ENCODE results near the gene HRH2. TPM values are rescaled to one million over a fixed set of nuclear protein-coding genes. Genes with fewer than 3 reads are reported as not detected.

HRH2 gene
- total RNA-seq, 2 donors from 2014 or later, result 2.5 to 3.2 TPM

DNA sequence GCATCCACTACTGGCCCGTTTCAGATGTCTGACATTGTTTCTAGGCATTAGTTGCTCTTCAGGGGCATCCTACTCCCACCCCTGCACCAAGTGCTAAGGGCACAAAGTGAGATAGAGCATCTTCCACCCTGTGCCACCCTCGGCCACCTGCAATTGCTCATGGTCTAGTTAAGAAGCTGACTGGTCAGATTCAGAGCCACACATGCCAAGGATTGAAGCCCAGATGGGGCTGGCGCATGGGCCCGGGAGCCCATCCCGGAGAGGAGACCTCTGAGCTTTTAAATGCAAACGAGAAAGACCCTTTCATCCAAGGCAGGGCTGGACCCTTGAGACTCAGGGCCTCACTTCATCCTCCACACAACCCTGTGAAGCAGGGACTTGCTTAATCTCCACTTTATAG lies 28.5 kb downstream of the HRH2 start:
- no peak overlapping the region for H3K27ac Mint-ChIP-seq
- H3K4me3 Mint-ChIP-seq, result no peak overlapping the region
- DNase-seq (ENCODE audit: low spot score), result no peak
- peaks cover 11 to 15% of the 10 kb centered on the region in 2 donors for H3K27me3 Mint-ChIP-seq
- H3K4me1 Mint-ChIP-seq (ENCODE audit: low read depth in 2 of 2), result no peaks in the 10 kb centered on the region
- H3K36me3 Mint-ChIP-seq, result no peaks in the 10 kb centered on the region
- no peaks in the 10 kb centered on the region for H3K9me3 Mint-ChIP-seq
- no peak for ATAC-seq

DNA sequence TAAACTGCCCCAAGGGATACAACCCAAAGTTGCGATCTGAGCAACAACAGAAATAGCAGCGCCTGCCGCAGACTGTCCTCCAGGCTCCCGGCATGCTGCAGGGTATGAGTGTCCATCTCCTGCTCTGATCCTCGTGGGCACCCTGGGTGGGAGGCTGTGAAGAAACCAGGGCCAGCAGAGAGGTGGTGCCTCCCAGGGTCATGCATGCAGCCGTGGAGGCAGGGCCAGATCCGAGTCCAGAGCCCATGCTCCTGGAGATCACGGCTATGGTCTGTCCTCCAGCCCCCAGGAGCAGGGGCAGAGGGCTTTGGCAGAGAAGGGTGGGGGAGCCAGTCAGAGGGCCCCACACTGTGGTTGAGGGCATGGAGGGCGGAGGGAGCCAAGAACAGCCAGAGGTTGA lies 29.0 kb downstream of the HRH2 start:
- H3K4me3 Mint-ChIP-seq, result no peak overlapping the region
- H3K27ac Mint-ChIP-seq, result no peak overlapping the region
- H3K27me3 Mint-ChIP-seq, result peaks cover 11 to 15% of the 10 kb centered on the region in 2 donors
- no peaks in the 10 kb centered on the region for H3K4me1 Mint-ChIP-seq (ENCODE audit: low read depth in 2 of 2)
- no peaks in the 10 kb centered on the region for H3K9me3 Mint-ChIP-seq
- no peaks in the 10 kb centered on the region for H3K36me3 Mint-ChIP-seq
- ATAC-seq (no peak), DNase-seq (ENCODE audit: low spot score) (no peak)

DNA sequence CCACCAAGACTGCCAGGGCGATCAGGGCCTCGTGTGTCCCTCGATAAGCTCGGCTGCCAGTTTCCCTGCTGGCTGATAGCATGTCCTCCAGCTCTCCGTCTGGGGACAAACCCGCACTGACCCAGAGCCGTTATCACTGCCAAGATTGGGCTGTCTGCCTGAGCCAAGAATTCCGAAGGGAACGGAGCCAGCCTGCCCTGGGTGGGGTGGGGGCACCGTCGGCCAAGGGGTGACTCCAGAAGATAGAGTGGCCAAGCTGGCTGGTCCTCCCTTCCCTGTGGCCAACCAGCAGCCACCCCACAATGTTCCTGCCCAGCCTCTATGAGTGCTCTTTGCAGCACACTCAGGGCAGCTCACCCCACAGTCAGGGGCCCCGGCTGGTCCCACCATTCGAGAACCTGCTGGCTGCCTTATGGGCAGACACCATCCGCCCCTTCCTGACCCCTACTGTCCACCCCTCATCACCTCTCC lies 29.4 kb downstream of the HRH2 start:
- ATAC-seq (peak in 1 of 2 donors; percentile 2), DNase-seq (ENCODE audit: low spot score) (no peak)
- Mint-ChIP-seq H3K4me3 (no peak overlapping the region), H3K27ac (no peak overlapping the region), H3K4me1 (ENCODE audit: low read depth in 2 of 2) (no peaks in the 10 kb centered on the region), H3K27me3 (peaks cover 11 to 15% of the 10 kb centered on the region in 2 donors), H3K36me3 (no peaks in the 10 kb centered on the region), H3K9me3 (no peaks in the 10 kb centered on the region)

DNA sequence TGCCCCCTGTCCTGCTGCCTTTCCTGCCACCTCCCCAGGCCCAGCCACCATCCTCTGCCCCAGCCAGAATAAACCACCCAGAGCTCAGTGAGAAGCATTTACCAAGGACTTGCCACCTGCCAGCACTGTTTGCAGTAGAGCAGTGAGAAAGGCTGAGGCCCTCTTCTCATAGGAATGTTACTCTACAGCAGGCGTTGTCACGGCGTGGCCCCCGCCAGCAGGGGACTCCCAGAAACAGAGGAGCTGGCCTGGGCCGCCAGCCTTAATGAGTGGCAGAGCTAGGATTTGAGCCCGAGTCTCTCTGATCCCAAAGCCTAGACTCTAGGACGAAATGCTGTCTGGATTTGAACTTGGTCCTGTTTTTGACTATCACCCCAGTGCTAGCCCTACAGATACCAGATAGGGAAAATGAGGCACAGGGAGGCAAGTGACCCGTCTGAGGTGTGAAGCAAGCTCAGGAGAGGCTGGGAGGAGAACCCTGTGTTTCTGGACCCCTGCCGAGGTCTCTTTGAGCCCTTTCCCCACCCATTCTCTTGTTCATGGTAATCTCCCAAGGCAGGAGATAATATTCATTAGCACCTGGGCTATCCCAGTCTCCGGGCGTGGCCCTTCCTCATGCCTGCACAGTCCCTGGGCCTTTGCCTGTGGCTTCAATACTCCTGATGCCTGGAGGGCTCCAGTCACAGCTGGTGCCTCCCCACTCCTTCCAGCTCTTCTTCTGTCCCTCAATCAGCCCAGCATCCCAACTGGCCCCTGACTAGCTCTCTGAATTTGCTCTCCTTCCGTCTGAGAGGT lies 30.7 kb downstream of the HRH2 start:
- no peak for ATAC-seq
- H3K4me3 Mint-ChIP-seq, result no peak overlapping the region
- H3K36me3 Mint-ChIP-seq, result no peaks in the 10 kb centered on the region
- no peak overlapping the region for H3K27ac Mint-ChIP-seq
- peaks cover 11 to 15% of the 10 kb centered on the region in 2 donors for H3K27me3 Mint-ChIP-seq
- H3K9me3 Mint-ChIP-seq, result no peaks in the 10 kb centered on the region
- no peak for DNase-seq (ENCODE audit: low spot score)
- no peaks in the 10 kb centered on the region for H3K4me1 Mint-ChIP-seq (ENCODE audit: low read depth in 2 of 2)

DNA sequence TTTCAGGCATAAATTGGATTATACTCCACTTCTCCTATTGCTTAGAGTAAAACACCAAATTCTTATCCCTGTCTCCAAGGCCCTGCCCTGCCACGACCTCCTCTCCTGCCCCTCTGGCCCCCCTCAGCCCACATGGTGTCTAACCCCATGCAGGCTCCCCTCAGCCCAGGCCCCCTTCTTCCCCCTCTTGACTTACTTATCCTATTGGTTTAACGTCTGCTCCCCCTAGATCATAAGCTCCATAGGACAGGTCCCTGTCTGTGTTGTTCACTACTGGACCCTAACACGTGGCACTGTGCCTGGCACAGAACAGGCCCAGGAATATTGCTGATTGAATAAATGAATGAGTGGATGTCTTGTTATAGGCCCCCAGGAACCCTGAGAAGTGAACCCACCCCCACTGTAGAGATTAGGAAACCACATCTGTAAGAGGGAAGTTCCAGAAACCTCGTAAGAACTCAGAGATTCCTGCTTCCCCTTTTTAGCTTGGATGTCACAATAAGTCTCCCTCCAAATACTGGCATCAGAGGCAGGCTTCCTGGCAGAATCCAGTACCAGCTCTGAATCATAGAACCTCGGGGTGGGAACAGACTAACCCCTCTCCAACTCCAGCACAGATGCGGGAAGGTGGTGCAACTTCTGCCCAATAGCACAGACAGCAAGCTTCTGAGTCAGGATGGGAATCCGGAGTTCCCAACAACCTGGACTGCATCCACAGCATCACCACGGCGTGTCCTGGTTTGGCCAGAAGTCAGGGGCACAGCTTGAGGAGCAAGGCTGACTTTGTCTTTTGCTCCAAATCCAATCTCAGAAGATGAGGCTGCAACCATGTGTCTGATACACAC lies 31.5 kb downstream of the HRH2 start:
- Mint-ChIP-seq H3K27ac (no peak overlapping the region), H3K4me3 (no peak overlapping the region), H3K9me3 (no peaks in the 10 kb centered on the region), H3K4me1 (ENCODE audit: low read depth in 2 of 2) (no peaks in the 10 kb centered on the region), H3K36me3 (no peaks in the 10 kb centered on the region), H3K27me3 (peaks cover 11 to 18% of the 10 kb centered on the region in 2 donors)
- ATAC-seq (no peak), DNase-seq (ENCODE audit: low spot score) (no peak)

DNA sequence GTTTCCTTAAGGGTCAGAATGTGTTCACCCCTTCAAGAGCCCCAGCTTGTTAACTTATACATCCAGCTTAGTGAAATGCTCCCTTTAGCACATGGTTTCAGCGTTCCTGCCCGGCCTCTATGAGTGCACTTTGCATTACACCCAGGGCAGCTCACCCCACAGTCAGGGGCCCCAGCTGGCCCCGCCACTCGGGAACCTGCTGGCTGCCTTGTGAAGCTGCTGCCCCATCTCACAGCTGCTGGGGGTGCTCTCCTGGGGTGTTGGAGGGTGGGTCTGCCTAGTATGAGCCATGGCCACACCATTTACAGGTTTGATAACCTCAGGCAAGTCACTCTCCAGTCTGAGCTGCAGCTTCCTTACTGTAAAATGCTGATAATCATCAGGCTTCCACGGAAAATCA lies 32.2 kb downstream of the HRH2 start:
- Mint-ChIP-seq H3K36me3 (no peaks in the 10 kb centered on the region), H3K4me3 (no peak overlapping the region), H3K9me3 (no peaks in the 10 kb centered on the region), H3K27ac (no peak overlapping the region), H3K4me1 (ENCODE audit: low read depth in 2 of 2) (no peaks in the 10 kb centered on the region), H3K27me3 (peaks cover 11 to 18% of the 10 kb centered on the region in 2 donors)
- no peak for ATAC-seq
- no peak for DNase-seq (ENCODE audit: low spot score)

DNA sequence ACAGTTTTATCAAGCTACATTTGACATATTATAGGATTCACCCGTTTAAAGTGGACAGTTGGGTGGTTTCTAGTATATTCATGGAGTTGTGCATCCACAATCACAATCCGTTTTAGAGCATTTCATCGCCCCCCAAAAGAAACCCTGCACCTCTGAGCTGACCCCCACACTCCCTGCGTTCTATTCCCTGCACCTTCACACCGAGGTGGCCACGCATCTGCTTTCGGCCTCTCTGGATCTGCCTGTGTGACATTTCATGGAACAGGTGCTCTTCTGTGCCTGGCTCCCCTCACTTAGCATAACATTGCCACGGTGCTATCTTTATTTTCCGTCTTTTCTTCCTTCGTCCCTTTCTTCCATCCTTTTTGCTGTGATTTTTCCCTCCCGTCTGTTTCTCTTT lies 32.7 kb downstream of the HRH2 start:
- Mint-ChIP-seq H3K27ac (no peak overlapping the region), H3K9me3 (no peaks in the 10 kb centered on the region), H3K27me3 (peaks cover 11 to 18% of the 10 kb centered on the region in 2 donors), H3K36me3 (no peaks in the 10 kb centered on the region), H3K4me1 (ENCODE audit: low read depth in 2 of 2) (peaks cover 0 to 3% of the 10 kb centered on the region in 2 donors), H3K4me3 (no peak overlapping the region)
- DNase-seq (ENCODE audit: low spot score), result no peak
- ATAC-seq, result no peak

DNA sequence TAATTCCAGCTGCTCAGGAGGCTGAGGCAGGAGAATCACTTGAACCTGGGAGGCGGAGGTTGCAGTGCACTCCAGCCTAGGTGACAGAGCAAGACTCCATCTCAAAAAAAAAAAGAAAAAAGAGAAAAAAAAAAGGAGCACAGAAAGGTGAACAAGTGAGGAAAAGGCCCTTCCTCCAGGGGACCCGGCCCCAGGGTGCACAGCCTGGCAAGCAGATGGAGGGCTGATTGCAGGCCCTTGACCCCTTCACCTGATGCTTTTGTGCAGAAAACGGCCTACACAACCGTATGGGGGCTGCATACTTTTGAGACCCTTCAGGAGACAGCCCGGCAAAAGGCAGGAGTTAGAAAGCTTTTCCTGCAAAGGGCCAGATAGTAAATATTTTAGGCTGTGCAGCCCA lies 33.9 kb downstream of the HRH2 start:
- DNase-seq (ENCODE audit: low spot score), result no peak
- H3K9me3 Mint-ChIP-seq, result no peaks in the 10 kb centered on the region

DNA sequence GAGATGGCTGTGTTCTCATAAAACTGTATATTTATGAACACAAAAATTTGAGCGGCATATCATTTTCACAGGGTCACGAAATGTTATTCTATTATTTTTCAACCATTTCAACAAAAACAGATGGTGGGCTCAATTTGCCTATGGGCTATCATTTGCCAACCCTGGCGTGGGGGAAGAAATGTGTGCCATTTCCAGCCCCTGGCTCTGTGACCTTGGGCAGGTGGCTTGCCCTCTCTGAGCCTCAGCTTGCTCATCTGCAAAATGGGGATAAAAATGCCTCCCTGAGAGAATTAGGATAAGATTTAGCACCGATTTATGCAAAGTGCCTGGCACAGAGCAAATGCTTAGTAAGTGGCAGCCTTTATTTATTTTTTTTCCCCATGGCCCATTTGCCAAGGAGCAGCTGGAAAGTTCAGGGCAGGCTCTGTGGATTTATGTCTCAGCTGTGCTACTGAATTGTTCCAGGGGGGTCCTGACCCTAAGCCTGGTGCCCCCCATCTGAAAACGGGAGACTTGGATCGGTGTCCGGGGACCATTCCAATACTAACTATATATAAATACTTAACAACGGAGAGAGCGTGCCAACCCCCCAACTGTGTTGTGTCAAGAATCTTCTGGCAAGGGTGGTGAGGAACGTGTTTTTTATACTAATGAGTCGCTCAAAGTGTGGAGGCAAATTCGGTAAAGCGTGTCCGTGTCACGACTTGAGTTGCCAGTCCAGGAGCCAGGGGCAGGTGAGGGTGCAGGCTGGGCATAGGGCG lies 34.5 kb downstream of the HRH2 start:
- H3K27me3 Mint-ChIP-seq, result peaks cover 11 to 18% of the 10 kb centered on the region in 2 donors
- H3K4me1 Mint-ChIP-seq (ENCODE audit: low read depth in 2 of 2), result peaks cover 5 to 14% of the 10 kb centered on the region in 2 donors
- no peak overlapping the region for H3K27ac Mint-ChIP-seq
- ATAC-seq, result no peak
- DNase-seq (ENCODE audit: low spot score), result no peak
- H3K9me3 Mint-ChIP-seq, result no peaks in the 10 kb centered on the region
- no peaks in the 10 kb centered on the region for H3K36me3 Mint-ChIP-seq
- no peak overlapping the region for H3K4me3 Mint-ChIP-seq

More for the DNA sequence above, 33.9 kb downstream of the HRH2 start:
- no peak for ATAC-seq
- Mint-ChIP-seq H3K27ac (no peak overlapping the region), H3K36me3 (no peaks in the 10 kb centered on the region), H3K4me1 (ENCODE audit: low read depth in 2 of 2) (peaks cover 5 to 13% of the 10 kb centered on the region in 2 donors), H3K27me3 (peaks cover 11 to 18% of the 10 kb centered on the region in 2 donors), H3K4me3 (no peak overlapping the region)

DNA sequence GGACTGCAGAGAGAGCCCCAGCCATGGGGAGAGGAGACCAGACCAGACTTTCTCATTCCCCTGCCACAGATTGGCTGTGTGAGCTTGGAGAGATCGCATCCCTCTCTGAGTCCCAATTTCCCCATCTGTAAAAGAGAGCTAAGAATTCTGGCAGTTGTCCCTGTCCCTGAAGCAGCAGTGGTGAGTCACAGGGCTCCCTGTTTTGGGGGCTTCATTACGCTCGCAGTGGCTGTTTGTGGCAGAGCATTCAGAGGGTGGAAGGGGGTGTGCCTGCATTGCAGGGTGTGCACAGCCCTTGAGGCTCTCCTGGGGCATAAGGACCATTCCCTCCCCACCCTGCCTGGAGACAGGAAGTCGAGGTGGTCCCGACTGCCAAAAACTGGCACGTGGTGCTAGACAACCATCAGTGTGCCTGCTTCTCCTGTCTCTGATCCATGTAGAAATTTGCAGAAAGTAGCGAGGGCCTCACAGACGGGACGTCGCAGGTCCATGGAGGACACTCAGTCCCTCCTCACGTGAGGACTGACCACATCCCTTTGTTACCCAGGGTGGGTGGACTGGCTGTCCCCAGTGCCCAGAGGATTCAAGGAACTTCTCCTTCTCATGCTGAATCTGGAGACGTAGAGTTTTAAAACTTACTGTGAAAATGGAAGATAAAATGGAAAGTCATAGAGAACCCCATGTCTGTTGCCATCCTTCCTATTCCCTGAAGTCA lies 35.3 kb downstream of the HRH2 start:
- no peak for ATAC-seq

DNA sequence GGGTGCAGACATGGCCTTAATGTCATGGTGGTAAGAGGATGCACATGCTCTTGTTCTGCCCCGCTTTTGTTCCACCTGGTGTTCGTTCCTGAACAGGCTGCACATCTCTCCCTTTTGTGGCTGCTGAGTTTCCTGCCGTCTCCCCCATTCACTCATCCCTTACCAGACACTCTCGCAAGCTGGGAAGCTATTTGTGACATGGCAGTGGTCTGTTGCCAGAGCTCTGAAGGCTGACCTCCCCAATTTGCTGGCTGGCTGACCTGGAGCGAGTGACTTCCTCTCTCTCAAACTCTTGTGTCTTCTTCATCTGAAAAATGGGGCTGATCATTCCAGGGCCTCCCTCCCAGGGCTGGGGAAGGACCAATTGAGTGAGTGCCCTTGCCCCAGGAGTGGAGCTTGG lies 35.9 kb downstream of the HRH2 start:
- no peaks in the 10 kb centered on the region for H3K9me3 Mint-ChIP-seq
- no peak overlapping the region for H3K27ac Mint-ChIP-seq
- H3K4me3 Mint-ChIP-seq, result no peak overlapping the region
- no peak for DNase-seq (ENCODE audit: low spot score)
- H3K4me1 Mint-ChIP-seq (ENCODE audit: low read depth in 2 of 2), result peaks cover 5 to 20% of the 10 kb centered on the region in 2 donors
- H3K27me3 Mint-ChIP-seq, result peaks cover 13 to 19% of the 10 kb centered on the region in 2 donors
- H3K36me3 Mint-ChIP-seq, result no peaks in the 10 kb centered on the region
- no peak for ATAC-seq

More for the DNA sequence above, 35.3 kb downstream of the HRH2 start:
- Mint-ChIP-seq H3K9me3 (no peaks in the 10 kb centered on the region), H3K4me1 (ENCODE audit: low read depth in 2 of 2) (peaks cover 5 to 20% of the 10 kb centered on the region in 2 donors), H3K27ac (no peak overlapping the region), H3K4me3 (no peak overlapping the region), H3K36me3 (no peaks in the 10 kb centered on the region), H3K27me3 (peaks cover 13 to 17% of the 10 kb centered on the region in 2 donors)
- DNase-seq (ENCODE audit: low spot score), result no peak

DNA sequence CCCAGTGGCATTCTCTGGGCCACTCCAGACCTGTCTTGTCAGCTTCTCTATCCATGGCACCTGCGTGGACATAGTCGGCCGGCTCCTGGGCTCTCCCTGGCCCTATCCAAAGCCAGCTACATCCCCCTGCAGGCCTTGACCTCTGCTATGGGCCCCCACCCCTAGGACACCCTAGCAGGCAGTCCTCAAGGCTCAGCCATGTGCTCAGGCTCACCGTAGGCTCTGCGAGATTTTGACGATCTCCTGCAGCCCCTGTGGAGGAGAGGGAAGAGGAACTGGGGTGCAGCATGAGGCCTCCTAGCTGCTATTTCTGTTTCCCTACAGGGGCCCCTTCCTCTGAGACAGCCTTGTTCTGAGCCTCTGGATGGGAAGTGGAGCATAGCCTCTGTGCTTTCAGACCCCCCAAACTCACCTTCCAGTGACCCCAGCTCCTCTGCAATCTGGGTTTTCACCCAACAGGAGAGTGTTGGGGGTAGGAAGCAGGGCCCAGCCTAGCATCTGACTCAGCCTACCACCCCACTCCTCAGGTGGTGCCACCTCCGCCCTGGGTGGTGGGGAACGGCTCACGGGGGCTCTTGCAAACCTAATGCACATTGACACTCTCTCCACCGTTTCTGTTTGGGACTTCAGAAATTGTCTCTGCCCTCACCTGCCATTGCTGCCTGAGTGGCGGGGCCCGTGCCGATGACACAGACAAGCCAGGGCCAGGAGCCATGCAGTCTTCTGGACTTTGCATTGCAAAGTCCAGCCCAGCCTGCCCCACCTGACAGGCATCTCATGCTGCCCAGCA lies 36.7 kb downstream of the HRH2 start:
- Mint-ChIP-seq H3K9me3 (no peaks in the 10 kb centered on the region), H3K4me1 (ENCODE audit: low read depth in 2 of 2) (peaks cover 5 to 20% of the 10 kb centered on the region in 2 donors), H3K36me3 (no peaks in the 10 kb centered on the region), H3K4me3 (no peak overlapping the region), H3K27me3 (peaks cover 11 to 19% of the 10 kb centered on the region in 2 donors), H3K27ac (no peak overlapping the region)
- no peak for DNase-seq (ENCODE audit: low spot score)
- peak in 1 of 2 donors; percentile 16 for ATAC-seq
